ENCODE measurements around the gene ULBP2.

- TF ChIP-seq CTCF (IDR thresholded peaks at IDR 0.05): no peak
- TF ChIP-seq POLR2A (IDR thresholded peaks at IDR 0.05): no peak
Measured at GRCh38 chr6:149896491-149896890, 45.3 kb upstream of the ULBP2 start.

Measured in heart left ventricle (tissue), 13 donors.